MCF 10A (cell line): Measurements from ENCODE around the gene CDNF. TPM values are rescaled to one million over a fixed set of nuclear protein-coding genes. Genes with fewer than 3 reads are reported as not detected.

Experiments used
- BruUV-seq: library from RNA; stranded (reverse); fragments of 400-500 nt; replicated peaks from 2 replicates; lab custom pipeline; 2021; lab: Mats Ljungman, UMichigan
- CTCF ChIA-PET: fragments of 300-600 bp; sonication (Branson Sonifier 250); formaldehyde crosslinking; extraction: SDS; loops from one replicate; lab custom pipeline; 2021; ENCODE audit warnings: antibody characterized with exemption, inconsistent platforms; lab: Yijun Ruan, JAX
- POLR2A ChIA-PET: fragments of 300-600, 350-650 bp; sonication (Branson Sonifier 250); formaldehyde crosslinking; extraction: SDS; loops from one replicate; lab custom pipeline; 2020; ENCODE audit warnings: antibody characterized with exemption, inconsistent platforms; lab: Yijun Ruan, JAX
- DNase-seq: peaks from one replicate; pipeline ENCODE4 v3.0.0-alpha.2; 2018; ENCODE audit not compliant: unreplicated experiment
- H3K27ac Mint-ChIP-seq: one replicate; pipeline ENCODE4 v1.8.0; 2022; ENCODE audit warnings: mild to moderate bottlenecking, low read depth, mixed read lengths; ENCODE audit not compliant: unreplicated experiment
- H3K27me3 Mint-ChIP-seq: one replicate; pipeline ENCODE4 v1.8.0; 2022; ENCODE audit warnings: mixed read lengths; ENCODE audit not compliant: insufficient read depth, unreplicated experiment
- H3K36me3 Mint-ChIP-seq: one replicate; pipeline ENCODE4 v1.8.0; 2022; ENCODE audit warnings: mild to moderate bottlenecking, moderate library complexity, mixed read lengths; ENCODE audit not compliant: insufficient read depth, unreplicated experiment
- H3K4me1 Mint-ChIP-seq: one replicate; pipeline ENCODE4 v1.8.0; 2022; ENCODE audit warnings: mixed read lengths; ENCODE audit not compliant: insufficient read depth, unreplicated experiment
- H3K4me3 Mint-ChIP-seq: one replicate; pipeline ENCODE4 v1.8.0; 2022; ENCODE audit warnings: mild to moderate bottlenecking, moderate library complexity, mixed read lengths; ENCODE audit not compliant: unreplicated experiment
- H3K9me3 Mint-ChIP-seq: one replicate; pipeline ENCODE4 v1.8.0; 2022; ENCODE audit warnings: mixed read lengths; ENCODE audit not compliant: unreplicated experiment
- intact Hi-C: fragments of 100-400 bp; cut with micrococcal nuclease; formaldehyde crosslinking; loops from 2 replicates; pipeline ENCODE4 v1.14.1; 2022
- total RNA-seq: library from RNA; stranded (reverse); gene quantifications from 2 replicates; pipeline ENCODE4 v1.2.3, GENCODE V29; 2022
- TF ChIP-seq, protein P1 (sequence below): fragments of 200-600 bp; IDR thresholded peaks from one replicate; pipeline ENCODE4 v1.8.0; 2022; ENCODE audit warnings: antibody characterized with exemption, mild to moderate bottlenecking; ENCODE audit not compliant: unreplicated experiment

CDNF gene
- total RNA-seq, 1 experiment from 2014 or later, result 2.9 TPM

DNA sequence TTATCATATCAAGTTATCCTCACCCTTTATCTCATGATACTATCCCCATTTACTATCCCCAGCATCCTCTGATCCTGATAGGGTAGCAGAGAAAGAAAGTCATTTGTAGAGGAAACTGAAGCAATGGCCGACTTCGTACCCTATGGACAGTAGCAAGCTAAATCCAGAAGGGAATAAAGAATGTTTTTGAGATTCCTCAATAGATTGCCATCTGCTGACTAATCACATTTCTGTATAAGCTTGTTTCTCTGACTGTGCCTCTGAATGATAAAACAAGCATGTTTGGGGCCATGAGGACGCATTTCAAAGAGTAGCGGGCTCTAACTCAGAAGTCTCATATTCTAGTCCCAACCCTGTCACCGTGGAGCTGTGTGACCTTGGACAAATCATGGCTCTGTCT lies 49.9 kb downstream of the CDNF start:
- peaks cover under 1% of the 10 kb centered on the region for H3K4me1 Mint-ChIP-seq
- POLR2A ChIA-PET, result interaction anchor here (1.3 kb wide), 1 partner anchor 49 kb away, joined by 3 read pairs; no protein-coding TSS in a partner anchor
- BruUV-seq, result no TSS peak
- CTCF ChIA-PET, result interaction anchor here (0.6 to 0.7 kb wide), 3 partner anchors 11 to 456 kb away, joined by 3 to 4 read pairs (median 3); no protein-coding TSS in a partner anchor
- H3K36me3 Mint-ChIP-seq, result no peaks in the 10 kb centered on the region
- no peak overlapping the region for H3K4me3 Mint-ChIP-seq
- H3K27me3 Mint-ChIP-seq, result no peaks in the 10 kb centered on the region
- DNase-seq, result no peak
- peaks cover 5% of the 10 kb centered on the region for H3K9me3 Mint-ChIP-seq
- intact Hi-C loops, result no loop called here
- H3K27ac Mint-ChIP-seq, result no peak overlapping the region
- TF ChIP-seq, protein P1, sequence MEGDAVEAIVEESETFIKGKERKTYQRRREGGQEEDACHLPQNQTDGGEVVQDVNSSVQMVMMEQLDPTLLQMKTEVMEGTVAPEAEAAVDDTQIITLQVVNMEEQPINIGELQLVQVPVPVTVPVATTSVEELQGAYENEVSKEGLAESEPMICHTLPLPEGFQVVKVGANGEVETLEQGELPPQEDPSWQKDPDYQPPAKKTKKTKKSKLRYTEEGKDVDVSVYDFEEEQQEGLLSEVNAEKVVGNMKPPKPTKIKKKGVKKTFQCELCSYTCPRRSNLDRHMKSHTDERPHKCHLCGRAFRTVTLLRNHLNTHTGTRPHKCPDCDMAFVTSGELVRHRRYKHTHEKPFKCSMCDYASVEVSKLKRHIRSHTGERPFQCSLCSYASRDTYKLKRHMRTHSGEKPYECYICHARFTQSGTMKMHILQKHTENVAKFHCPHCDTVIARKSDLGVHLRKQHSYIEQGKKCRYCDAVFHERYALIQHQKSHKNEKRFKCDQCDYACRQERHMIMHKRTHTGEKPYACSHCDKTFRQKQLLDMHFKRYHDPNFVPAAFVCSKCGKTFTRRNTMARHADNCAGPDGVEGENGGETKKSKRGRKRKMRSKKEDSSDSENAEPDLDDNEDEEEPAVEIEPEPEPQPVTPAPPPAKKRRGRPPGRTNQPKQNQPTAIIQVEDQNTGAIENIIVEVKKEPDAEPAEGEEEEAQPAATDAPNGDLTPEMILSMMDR, result no peak

DNA sequence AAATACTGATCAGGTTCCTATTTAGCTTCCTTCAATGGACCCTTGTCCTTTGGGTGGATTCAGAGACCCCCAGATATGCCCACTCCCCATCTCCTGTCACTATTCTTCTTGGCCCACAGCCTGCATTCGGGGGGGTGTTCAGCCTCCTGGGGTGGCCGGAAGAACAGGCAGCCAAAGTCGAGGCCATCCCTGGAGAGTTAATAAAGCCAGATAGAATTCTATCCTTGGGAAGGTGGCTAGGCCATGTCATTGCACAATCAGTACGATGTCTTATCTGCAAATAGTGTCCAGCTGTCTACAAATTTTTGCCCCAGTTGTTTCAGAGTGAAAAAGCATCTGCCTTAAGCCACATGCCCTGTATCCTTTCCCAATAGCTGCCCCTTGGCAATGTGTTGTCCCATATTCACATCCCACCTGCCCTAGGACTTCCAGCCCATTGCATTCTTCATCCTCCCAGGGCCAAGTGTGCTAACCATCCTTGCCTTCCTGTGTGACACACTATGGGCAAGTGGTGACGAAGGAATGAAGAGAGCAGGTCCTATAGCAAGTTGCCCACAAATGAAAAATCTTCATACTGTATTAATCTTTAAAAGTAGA lies 53.3 kb downstream of the CDNF start:
- H3K27me3 Mint-ChIP-seq, result no peaks in the 10 kb centered on the region
- peaks cover 5% of the 10 kb centered on the region for H3K9me3 Mint-ChIP-seq
- TF ChIP-seq, protein P1, result no peak
- BruUV-seq, result no TSS peak
- ChIA-PET CTCF (no interaction called here), POLR2A (no interaction called here)
- intact Hi-C loops, result no loop called here
- H3K27ac Mint-ChIP-seq, result no peak overlapping the region
- H3K4me1 Mint-ChIP-seq, result peaks cover 6% of the 10 kb centered on the region
- DNase-seq, result no peak
- no peak overlapping the region for H3K4me3 Mint-ChIP-seq
- H3K36me3 Mint-ChIP-seq, result no peaks in the 10 kb centered on the region

DNA sequence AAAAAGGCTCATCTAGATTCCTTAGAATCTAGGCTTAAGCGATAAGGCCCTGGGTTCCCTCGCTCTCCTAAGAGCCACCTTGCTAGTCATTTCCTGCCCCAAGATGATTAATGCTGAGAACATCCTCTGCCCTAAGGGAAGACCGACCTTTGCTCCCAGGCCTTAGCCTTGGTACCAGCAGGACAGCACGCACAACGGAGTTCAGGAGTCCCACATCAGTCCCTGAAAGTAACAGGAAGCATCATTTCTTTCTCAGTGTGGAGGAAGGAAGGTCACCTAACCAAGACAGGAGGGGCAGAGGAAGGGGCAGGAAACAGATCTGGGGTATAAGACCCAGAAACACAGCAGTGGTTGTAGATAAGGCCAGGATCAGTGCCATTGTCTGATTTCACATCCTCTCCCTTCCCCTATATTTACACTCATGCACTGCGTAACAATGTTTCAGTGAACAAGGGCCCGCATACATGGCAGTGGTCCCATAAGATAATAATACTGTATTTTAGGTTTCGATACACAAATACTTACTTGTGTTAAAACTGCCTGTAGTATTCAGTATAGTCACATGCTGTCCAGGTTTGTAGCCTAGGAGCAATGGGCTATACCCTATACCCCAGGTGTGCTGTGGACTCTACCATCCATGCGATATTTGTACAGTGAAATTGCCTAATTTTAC lies 55.0 kb downstream of the CDNF start:
- H3K27me3 Mint-ChIP-seq, result no peaks in the 10 kb centered on the region
- H3K9me3 Mint-ChIP-seq, result no peaks in the 10 kb centered on the region
- DNase-seq, result peak; percentile 58
- POLR2A ChIA-PET, result no interaction called here
- H3K4me3 Mint-ChIP-seq, result no peak overlapping the region
- intact Hi-C loops, result no loop called here
- CTCF ChIA-PET, result interaction anchor here (0.6 kb wide), 1 partner anchor 1425 kb away, joined by 6 read pairs; no protein-coding TSS in a partner anchor
- H3K36me3 Mint-ChIP-seq, result no peaks in the 10 kb centered on the region
- no peak overlapping the region for H3K27ac Mint-ChIP-seq
- peaks cover 12% of the 10 kb centered on the region for H3K4me1 Mint-ChIP-seq
- TF ChIP-seq, protein P1, result no peak
- BruUV-seq, result no TSS peak

DNA sequence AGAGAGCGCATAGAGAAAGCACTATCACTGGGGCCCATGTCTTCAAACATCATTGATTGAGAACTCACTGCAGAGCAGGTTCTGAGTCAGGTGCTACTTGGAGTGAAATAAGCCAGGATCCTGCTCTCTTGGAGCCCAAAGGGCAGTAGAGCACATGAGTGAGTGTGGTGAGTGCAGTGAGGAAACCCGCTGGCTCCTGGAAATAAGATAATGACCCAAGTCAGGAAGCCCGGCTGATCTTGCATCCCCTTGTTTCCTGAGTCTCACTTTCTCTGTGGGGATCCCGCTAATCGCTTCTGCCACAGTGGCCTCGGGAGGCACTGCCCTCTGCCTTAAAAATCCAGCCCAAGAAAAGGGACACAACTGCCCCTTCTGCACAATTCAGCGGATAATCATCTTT lies 56.1 kb downstream of the CDNF start:
- Mint-ChIP-seq H3K9me3 (no peaks in the 10 kb centered on the region), H3K27ac (no peak overlapping the region), H3K27me3 (no peaks in the 10 kb centered on the region), H3K36me3 (no peaks in the 10 kb centered on the region), H3K4me3 (no peak overlapping the region), H3K4me1 (peaks cover 12% of the 10 kb centered on the region)
- intact Hi-C loops, result no loop called here
- POLR2A ChIA-PET, result no interaction called here
- CTCF ChIA-PET, result no interaction called here
- BruUV-seq, result no TSS peak
- TF ChIP-seq, protein P1, result no peak
- DNase-seq, result no peak
